Vagina (tissue), 2 donors: ENCODE results near the gene KLHL40.

Experiments used
- POLR2A ChIP-seq, 2 donors: fragments of 450-650 bp; IDR thresholded peaks; one replicate each; pipeline ENCODE4 v1.6.1; 2017; ENCODE audit warnings: antibody characterized with exemption in 2 of 2, mild to moderate bottlenecking in 2 of 2, moderate library complexity in 2 of 2
- POLR2AphosphoS5 ChIP-seq, 2 donors: sonication (generic); formaldehyde crosslinking; IDR thresholded peaks; one replicate each; pipeline ENCODE4 v1.9.0; 2017; ENCODE audit warnings: antibody characterized with exemption in 2 of 2, mild to moderate bottlenecking in 2 of 2, low read depth in 1 of 2; ENCODE audit not compliant: insufficient read depth in 1 of 2
- TF ChIP-seq, protein P1 (sequence below), 3 experiments: fragments of 450-650 bp in 2 of 3; fragments of 200-600 bp in 1 of 3; sonication (generic) in 1 of 3; IDR thresholded peaks; one replicate each; pipeline ENCODE4 v1.5.1; 2017 to 2019; ENCODE audit warnings: antibody characterized with exemption in 3 of 3, mild to moderate bottlenecking in 2 of 3, moderate library complexity in 2 of 3

DNA sequence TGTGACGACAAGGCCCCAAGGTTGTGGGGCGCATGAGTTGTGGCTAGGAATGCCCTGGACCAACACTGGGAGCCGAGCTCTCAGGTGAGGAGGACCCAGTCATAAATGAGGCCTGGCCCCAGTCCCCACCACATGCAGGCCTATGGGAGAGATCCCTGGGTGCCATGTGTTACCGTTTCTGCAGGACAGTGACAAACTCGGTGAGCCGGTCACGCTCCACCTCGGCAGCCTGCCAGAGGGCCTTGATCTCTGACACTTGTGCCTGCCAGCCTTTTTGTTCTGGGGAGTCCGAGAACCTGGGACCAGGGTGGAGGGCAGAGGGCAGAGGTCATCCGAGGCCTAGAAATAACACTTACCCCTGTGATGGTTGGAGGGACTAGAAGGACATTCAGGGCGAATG is 45.0 kb downstream of the KLHL40 start:
- TF ChIP-seq, protein P1, sequence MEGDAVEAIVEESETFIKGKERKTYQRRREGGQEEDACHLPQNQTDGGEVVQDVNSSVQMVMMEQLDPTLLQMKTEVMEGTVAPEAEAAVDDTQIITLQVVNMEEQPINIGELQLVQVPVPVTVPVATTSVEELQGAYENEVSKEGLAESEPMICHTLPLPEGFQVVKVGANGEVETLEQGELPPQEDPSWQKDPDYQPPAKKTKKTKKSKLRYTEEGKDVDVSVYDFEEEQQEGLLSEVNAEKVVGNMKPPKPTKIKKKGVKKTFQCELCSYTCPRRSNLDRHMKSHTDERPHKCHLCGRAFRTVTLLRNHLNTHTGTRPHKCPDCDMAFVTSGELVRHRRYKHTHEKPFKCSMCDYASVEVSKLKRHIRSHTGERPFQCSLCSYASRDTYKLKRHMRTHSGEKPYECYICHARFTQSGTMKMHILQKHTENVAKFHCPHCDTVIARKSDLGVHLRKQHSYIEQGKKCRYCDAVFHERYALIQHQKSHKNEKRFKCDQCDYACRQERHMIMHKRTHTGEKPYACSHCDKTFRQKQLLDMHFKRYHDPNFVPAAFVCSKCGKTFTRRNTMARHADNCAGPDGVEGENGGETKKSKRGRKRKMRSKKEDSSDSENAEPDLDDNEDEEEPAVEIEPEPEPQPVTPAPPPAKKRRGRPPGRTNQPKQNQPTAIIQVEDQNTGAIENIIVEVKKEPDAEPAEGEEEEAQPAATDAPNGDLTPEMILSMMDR (IDR thresholded peaks at IDR 0.05), result no peak
- no peak for TF ChIP-seq POLR2A (IDR thresholded peaks at IDR 0.05)
- TF ChIP-seq POLR2AphosphoS5 (IDR thresholded peaks at IDR 0.05; ENCODE audit: insufficient read depth in 1 of 2, low read depth in 1 of 2), result no peak
